T-helper 1 cell treated with Interleukin-12 subunit alpha and Interleukin-12 subunit beta and Interleukin-4 antibody, amounts not matched to agents 30 ng/mL and 1 ng/mL, for 36 hours (primary cell): ENCODE results near the gene FAM135A. TPM values are rescaled to one million over a fixed set of nuclear protein-coding genes. Genes with fewer than 3 reads are reported as not detected.
"Not testable (repeated sequence)": the region's sequence is repeated elsewhere in the genome, so short reads cannot be mapped to it uniquely, and the experiment has no call there.

Experiments used
- intact Hi-C: fragments of 100-400 bp; cut with micrococcal nuclease; formaldehyde crosslinking; loops from one replicate; pipeline ENCODE4 v1.15.1; 2024
- total RNA-seq: library from RNA; stranded (reverse); gene quantifications from 2 replicates; pipeline ENCODE4 v1.2.3, GENCODE V29; 2022

Gene FAM135A
- total RNA-seq, 1 donor from 2014 or later: 11.2 TPM

GRCh38 chr6:70604254-70604653 lies 190.9 kb downstream of the FAM135A start:
- intact Hi-C loops: no loop called here

- intact Hi-C loops: loop anchor here (1.0 to 2.0 kb wide), 5 partner anchors 8 to 60 kb away; partner anchors contain the start of genes SDHAF4 and SMAP1
Observed at GRCh38 chr6:70607371-70607770, 194.1 kb downstream of the FAM135A start.

- intact Hi-C loops: not testable (repeated sequence)
Observed at GRCh38 chr6:70609181-70609580, 195.9 kb downstream of the FAM135A start.

Other genes starting within 250 kb of the FAM135A start
- not detected in 2 replicates for gene COL9A1, start 110.4 kb upstream of the FAM135A start, total RNA-seq
- gene SDHAF4, start 153.4 kb downstream of the FAM135A start, total RNA-seq: 9.4 TPM in 2 replicates